Left lung (tissue), 10 donors: ENCODE measurements around the gene FKBP2. TPM values are rescaled to one million over a fixed set of nuclear protein-coding genes. Genes with fewer than 3 reads are reported as not detected.

Source experiments
- ATAC-seq: fragments of 200-7000 bp; cut with Tn5 transposase; one replicate; pipeline ENCODE4 v1.9.1; 2020; ENCODE audit warnings: moderate library complexity
- DNase-seq, 4 donors: peaks; one replicate each; pipeline ENCODE4 v3.0.0-alpha.2; 2013 to 2020
- H3K27ac ChIP-seq, 2 donors: fragments of 200-600 bp; sonication (generic) in 1 of 2; one replicate each; pipeline versions ENCODE4 v1.5.0 to v1.8.0; 2020 to 2021
- H3K27me3 ChIP-seq, 2 donors: fragments of 200-600 bp; sonication (generic) in 1 of 2; one replicate each; pipeline versions ENCODE4 v1.5.0 to v1.8.0; 2020 to 2021
- H3K36me3 ChIP-seq, 2 donors: fragments of 200-600 bp; sonication (generic) in 1 of 2; one replicate each; pipeline versions ENCODE4 v1.5.0 to v1.8.0; 2020 to 2021
- H3K4me1 ChIP-seq, 2 donors: fragments of 200-600 bp; one replicate each; pipeline ENCODE4 v1.8.0; 2021
- H3K4me3 ChIP-seq, 2 donors: fragments of 200-600 bp; sonication (generic) in 1 of 2; one replicate each; pipeline versions ENCODE4 v1.5.0 to v1.8.0; 2020 to 2021; ENCODE audit warnings: mild to moderate bottlenecking in 1 of 2
- H3K9me3 ChIP-seq, 2 donors: fragments of 200-600 bp; sonication (generic) in 1 of 2; one replicate each; pipeline versions ENCODE4 v1.5.0 to v1.8.0; 2020 to 2021
- intact Hi-C, 2 donors: fragments of 100-400 bp; cut with DNase I; formaldehyde crosslinking; loops; one replicate each; pipeline versions ENCODE4 v1.11.2 to v1.14.2; 2022
- polyA plus RNA-seq, 6 donors: library from polyadenylated mRNA; unstranded; fragments of 120-200 nt; gene quantifications; one replicate each; pipeline ENCODE4 v1.2.1, GENCODE V29; 2013; ENCODE audit not compliant: insufficient read length in 6 of 6
- total RNA-seq, 2 donors: library from RNA; stranded (reverse); fragmentation: NEBNext Ultra II Directional; extraction: Animal tissue kit (Norgen Biotek cat#: 25700); gene quantifications; one replicate each; pipeline ENCODE4 v1.2.1, GENCODE V29; 2021
- TF ChIP-seq, protein P1 (sequence below), 2 donors: fragments of 200-600 bp; sonication (generic) in 1 of 2; IDR thresholded peaks; one replicate each; pipeline versions ENCODE4 v1.5.0 to v1.8.0; 2021; ENCODE audit warnings: antibody characterized with exemption in 2 of 2
- donor health status: DM: no; HTN: yes; CAD: no.
- donor health status: DM: no; HTN: no; CAD: no.

Gene FKBP2
- total and polyA plus RNA-seq, 8 donors = 59.5 to 81.4 (median 69.7) TPM

DNA sequence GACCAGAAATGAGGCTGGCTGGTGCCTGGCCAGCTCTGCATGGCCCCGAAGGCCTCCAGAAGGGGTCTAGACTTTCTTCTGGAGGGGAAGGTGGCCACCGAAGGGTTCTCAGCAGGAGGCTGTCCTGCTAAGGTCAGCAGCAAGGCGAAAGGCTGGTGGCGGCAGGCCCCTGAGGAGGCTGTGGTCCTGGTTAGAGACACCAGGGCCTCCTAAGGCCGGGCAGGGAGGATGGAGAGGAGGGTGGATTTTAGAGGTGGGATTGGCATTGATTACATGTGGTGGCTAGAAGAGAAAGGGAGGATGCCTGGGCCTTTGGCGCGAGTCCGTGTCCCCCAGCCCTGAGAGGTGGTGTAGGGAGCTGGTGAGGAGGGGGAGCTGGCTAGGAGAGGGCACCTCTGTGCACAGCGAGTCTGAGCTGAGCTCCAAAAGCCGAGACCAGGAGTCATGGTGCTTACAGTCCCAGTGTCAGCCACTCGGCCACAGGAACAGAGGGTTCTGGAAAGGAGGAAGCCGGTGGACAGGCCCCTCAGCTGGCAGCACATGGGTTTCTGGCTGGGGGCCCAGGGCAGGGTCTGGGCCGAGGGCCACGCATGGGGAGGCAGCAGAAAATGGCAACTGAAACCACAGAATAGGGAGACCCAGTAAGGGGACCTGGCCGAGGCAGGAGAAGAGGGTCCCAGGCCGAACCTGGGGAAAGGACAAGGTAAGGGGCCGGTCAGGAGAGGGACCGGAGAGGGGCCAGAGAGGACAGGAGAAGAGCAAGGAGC lies 31.9 kb upstream of the FKBP2 start:
- Histone ChIP-seq H3K27ac (peak overlapping the region; percentile 81 to 94), H3K27me3 (no peaks in the 10 kb centered on the region), H3K4me1 (peaks cover 2 to 66% of the 10 kb centered on the region in 2 donors), H3K9me3 (no peaks in the 10 kb centered on the region), H3K4me3 (peak overlapping the region in 1 of 2 donors; percentile 65), H3K36me3 (peaks cover 3 to 82% of the 10 kb centered on the region in 2 donors)
- DNase-seq = peak in 1 of 4 donors; percentile 78
- ATAC-seq = no peak
- intact Hi-C loops = no loop called here
- TF ChIP-seq, protein P1, sequence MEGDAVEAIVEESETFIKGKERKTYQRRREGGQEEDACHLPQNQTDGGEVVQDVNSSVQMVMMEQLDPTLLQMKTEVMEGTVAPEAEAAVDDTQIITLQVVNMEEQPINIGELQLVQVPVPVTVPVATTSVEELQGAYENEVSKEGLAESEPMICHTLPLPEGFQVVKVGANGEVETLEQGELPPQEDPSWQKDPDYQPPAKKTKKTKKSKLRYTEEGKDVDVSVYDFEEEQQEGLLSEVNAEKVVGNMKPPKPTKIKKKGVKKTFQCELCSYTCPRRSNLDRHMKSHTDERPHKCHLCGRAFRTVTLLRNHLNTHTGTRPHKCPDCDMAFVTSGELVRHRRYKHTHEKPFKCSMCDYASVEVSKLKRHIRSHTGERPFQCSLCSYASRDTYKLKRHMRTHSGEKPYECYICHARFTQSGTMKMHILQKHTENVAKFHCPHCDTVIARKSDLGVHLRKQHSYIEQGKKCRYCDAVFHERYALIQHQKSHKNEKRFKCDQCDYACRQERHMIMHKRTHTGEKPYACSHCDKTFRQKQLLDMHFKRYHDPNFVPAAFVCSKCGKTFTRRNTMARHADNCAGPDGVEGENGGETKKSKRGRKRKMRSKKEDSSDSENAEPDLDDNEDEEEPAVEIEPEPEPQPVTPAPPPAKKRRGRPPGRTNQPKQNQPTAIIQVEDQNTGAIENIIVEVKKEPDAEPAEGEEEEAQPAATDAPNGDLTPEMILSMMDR (IDR thresholded peaks at IDR 0.05) = no peak

DNA sequence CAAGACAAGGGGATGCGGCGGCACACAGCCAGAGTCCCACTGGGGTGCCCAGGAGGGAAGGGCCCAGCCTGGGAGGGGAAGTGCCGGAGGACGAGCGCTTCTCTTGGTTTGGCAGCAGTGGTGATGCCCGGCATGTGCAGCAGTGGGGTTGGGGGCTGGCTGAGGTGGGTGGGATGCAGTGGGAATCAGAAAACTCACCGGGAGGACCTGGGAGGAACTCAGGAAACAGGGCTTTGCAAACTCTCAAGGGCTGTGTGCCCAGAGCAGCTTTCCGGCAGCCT lies 31.4 kb upstream of the FKBP2 start:
- H3K9me3 ChIP-seq = no peaks in the 10 kb centered on the region
- no peak for ATAC-seq
- intact Hi-C loops = no loop called here

DNA sequence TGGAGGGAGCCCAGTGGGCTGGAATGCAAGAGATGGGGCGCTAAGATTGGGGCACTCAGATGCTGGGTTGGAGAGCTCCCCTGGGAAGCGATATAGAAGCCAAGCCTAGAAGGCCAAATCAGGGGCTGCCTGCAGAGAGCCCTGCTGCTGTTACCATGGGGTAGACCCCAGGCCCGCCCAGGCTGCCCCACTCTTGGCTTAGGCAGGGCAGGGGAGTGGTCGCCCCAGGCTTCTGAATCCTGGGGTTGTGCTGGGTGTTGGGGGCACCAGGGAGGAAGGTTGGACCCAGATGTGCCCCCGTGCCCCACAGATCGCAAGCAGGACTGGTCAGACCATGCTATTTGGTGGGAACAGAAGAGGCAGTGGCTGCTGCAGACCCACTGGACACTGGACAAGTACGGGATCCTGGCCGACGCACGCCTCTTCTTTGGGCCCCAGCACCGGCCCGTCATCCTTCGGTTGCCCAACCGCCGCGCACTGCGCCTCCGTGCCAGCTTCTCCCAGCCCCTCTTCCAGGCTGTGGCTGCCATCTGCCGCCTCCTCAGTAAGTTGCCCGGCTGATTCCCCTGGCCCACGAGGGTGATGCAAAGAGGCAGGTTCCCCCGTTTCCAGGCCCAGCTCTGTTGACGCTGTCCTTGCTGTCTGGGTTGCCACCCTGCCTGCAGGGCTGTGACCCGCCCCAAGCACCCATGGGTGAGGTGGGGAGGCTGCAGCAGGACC lies 30.4 kb upstream of the FKBP2 start:
- Histone ChIP-seq H3K36me3 (peaks cover 0 to 83% of the 10 kb centered on the region in 2 donors), H3K4me1 (peaks cover 2 to 51% of the 10 kb centered on the region in 2 donors), H3K9me3 (no peaks in the 10 kb centered on the region), H3K4me3 (no peak overlapping the region), H3K27ac (no peak overlapping the region), H3K27me3 (no peaks in the 10 kb centered on the region)
- ATAC-seq (no peak), DNase-seq (peak in 1 of 4 donors; percentile 68)
- intact Hi-C loops = no loop called here
- TF ChIP-seq, protein P1 (IDR thresholded peaks at IDR 0.05) = no peak

More for the DNA sequence above, 31.4 kb upstream of the FKBP2 start:
- H3K36me3 ChIP-seq = peaks cover 0 to 82% of the 10 kb centered on the region in 2 donors
- H3K27ac ChIP-seq = peak overlapping the region in 1 of 2 donors; percentile 94
- no peaks in the 10 kb centered on the region for H3K27me3 ChIP-seq
- H3K4me1 ChIP-seq = peaks cover 2 to 61% of the 10 kb centered on the region in 2 donors
- DNase-seq = peak in 1 of 4 donors; percentile 81
- TF ChIP-seq, protein P1 (IDR thresholded peaks at IDR 0.05) = no peak
- H3K4me3 ChIP-seq = peak overlapping the region in 1 of 2 donors; percentile 65

DNA sequence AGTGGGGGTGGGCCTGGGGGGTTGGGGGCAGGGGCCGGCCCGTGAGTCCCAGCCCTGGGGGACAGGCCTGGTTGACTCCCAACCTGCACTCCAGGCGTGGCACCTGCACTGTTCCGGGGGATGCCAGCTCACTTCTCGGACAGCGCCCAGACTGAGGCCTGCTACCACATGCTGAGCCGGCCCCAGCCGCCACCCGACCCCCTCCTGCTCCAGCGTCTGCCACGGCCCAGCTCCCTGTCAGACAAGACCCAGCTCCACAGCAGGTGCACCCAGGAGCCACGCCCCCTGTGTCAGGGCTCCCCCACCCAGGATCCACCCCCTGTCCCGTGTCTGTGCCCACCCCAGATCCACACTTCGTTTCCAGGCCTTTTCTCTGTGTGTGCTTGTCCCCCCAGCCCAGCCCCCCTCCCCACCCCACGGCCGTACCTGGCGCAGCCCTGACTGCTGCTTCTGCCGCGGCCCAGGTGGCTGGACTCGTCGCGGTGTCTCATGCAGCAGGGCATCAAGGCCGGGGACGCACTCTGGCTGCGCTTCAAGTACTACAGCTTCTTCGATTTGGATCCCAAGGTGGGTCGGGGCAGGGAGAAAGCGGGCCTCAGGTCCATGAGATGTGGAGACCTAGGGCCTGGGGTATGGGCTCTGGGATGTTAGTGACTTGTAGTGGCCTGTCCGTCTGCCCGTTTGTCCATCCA lies 29.6 kb upstream of the FKBP2 start:
- H3K4me1 ChIP-seq = peaks cover 2 to 43% of the 10 kb centered on the region in 2 donors
- no peak overlapping the region for H3K4me3 ChIP-seq
- peak overlapping the region in 1 of 2 donors; percentile 13 for H3K27ac ChIP-seq
- peak in 1 of 4 donors; percentile 75 for DNase-seq
- no peak for ATAC-seq
- no peaks in the 10 kb centered on the region for H3K9me3 ChIP-seq
- no peaks in the 10 kb centered on the region for H3K27me3 ChIP-seq
- TF ChIP-seq, protein P1 (IDR thresholded peaks at IDR 0.05) = no peak
- H3K36me3 ChIP-seq = peaks cover 0 to 85% of the 10 kb centered on the region in 2 donors
- intact Hi-C loops = no loop called here

DNA sequence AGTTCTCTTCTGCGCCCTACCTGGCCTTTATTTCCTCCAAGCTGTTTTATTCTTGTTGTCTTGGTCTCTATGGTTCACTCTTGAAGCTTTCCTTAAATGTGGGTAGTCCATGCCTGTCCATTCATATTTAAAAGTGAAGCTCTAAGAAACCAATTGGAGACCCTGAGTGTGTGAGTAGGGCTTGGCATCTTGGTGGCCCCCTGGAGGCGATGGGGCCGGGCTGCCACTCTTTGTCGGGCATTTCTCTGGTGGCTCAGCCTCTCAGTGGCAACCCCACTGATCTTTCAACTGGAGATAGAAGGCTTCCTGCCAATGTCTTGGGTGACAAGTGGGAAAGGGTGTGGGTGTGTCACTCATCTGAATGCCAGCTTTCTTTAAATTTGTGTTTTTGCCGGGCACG lies 24.0 kb upstream of the FKBP2 start:
- intact Hi-C loops = no loop called here
- TF ChIP-seq, protein P1 (IDR thresholded peaks at IDR 0.05) = no peak
- H3K36me3 ChIP-seq = peaks cover 0 to 97% of the 10 kb centered on the region in 2 donors

More for the DNA sequence above, 24.0 kb upstream of the FKBP2 start:
- Histone ChIP-seq H3K4me3 (no peak overlapping the region), H3K27me3 (no peaks in the 10 kb centered on the region), H3K27ac (no peak overlapping the region), H3K9me3 (no peaks in the 10 kb centered on the region), H3K4me1 (peaks cover 0 to 3% of the 10 kb centered on the region in 2 donors)
- ATAC-seq (no peak), DNase-seq (no peak)
